GM12865 (cell line): ENCODE results near the gene IGFL1.
A peak's percentile ranks its signal among the peaks of the same experiment; 100 is the strongest.
"Not testable (repeated sequence)": the region's sequence is repeated elsewhere in the genome, so short reads cannot be mapped to it uniquely, and the experiment has no call there.

ENCODE experiments used
- DNase-seq: peaks from one replicate; pipeline ENCODE4 v3.0.0; 2010; ENCODE audit warnings: low read depth
- H3K4me3 ChIP-seq: 2 replicates; pipeline ENCODE4 v1.5.1; 2011; ENCODE audit warnings: mild to moderate bottlenecking, low read depth, low read length, control low read depth
- TF ChIP-seq, protein P1 (sequence below): IDR thresholded peaks from 2 replicates; pipeline ENCODE4 v1.5.1; 2011; ENCODE audit warnings: low read length, control low read depth, low read depth, inconsistent platforms; ENCODE audit not compliant: insufficient read depth; ENCODE audit errors: missing control alignments

IGFL1 gene

DNA sequence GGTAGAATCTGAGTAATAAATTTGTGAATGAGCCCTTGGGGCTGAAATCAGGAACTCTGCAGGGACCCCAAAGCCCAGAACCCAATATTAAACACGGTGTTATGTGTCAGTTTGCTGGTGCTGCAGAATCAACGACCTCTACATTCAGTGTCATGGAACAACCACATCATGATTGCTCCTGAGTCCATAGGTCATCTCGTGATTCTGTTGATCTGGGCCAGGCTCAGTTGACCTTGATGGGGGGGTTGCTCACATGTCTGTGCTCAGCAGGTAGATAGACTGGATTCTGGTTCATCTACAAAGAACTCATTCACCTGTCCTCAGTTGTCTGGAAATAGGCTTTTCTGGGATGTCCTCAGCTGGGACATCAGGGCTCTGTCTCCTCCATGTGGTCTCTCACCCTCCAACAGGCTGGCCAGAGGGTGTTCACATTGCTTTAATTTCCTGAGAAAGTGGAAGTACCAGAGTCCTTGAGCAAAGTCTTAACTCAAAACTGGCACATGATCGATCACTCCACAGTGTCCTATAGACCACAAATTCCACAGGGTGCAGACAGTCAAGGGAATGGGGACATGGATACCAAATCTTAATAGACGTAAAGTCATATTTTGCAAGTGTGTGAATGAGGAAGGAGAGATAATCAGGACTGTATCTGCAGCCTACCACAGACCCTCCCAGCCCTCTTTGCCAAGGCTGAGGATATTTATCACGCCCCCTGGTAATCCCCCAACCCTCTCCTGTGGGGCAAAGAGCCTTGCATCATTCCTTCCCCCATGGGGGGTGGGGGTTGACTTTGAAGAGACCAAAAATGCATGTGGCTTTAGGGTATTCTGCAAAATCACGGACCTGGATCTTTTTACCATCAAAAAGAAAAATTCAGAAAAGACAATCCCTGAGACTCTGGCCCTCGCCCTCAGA, 39.3 kb upstream of the IGFL1 start:
- H3K4me3 ChIP-seq = no peak overlapping the region
- no peak for DNase-seq
- TF ChIP-seq, protein P1, sequence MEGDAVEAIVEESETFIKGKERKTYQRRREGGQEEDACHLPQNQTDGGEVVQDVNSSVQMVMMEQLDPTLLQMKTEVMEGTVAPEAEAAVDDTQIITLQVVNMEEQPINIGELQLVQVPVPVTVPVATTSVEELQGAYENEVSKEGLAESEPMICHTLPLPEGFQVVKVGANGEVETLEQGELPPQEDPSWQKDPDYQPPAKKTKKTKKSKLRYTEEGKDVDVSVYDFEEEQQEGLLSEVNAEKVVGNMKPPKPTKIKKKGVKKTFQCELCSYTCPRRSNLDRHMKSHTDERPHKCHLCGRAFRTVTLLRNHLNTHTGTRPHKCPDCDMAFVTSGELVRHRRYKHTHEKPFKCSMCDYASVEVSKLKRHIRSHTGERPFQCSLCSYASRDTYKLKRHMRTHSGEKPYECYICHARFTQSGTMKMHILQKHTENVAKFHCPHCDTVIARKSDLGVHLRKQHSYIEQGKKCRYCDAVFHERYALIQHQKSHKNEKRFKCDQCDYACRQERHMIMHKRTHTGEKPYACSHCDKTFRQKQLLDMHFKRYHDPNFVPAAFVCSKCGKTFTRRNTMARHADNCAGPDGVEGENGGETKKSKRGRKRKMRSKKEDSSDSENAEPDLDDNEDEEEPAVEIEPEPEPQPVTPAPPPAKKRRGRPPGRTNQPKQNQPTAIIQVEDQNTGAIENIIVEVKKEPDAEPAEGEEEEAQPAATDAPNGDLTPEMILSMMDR = no peak

DNA sequence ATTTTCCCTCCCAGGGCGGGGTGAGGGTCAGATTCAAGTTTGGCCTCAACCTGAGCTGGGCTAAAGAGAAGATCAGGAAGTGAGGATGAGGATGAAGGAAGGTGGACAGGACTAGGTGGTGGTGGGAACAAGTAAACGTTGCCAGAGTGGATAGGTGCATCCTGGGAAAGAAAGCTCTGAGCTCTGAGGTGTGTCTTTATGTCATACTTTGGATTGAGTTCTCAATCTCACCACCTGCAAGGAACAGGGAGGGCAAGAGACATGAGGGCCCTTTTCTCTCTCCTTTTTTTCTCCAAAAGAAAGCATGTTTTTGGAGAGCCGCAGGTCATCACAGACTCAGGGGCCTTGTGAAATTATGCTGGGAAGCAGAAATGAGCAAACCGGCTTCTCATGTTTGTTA, 38.2 kb upstream of the IGFL1 start:
- TF ChIP-seq, protein P1 = no peak
- H3K4me3 ChIP-seq = no peak overlapping the region
- DNase-seq = no peak

DNA sequence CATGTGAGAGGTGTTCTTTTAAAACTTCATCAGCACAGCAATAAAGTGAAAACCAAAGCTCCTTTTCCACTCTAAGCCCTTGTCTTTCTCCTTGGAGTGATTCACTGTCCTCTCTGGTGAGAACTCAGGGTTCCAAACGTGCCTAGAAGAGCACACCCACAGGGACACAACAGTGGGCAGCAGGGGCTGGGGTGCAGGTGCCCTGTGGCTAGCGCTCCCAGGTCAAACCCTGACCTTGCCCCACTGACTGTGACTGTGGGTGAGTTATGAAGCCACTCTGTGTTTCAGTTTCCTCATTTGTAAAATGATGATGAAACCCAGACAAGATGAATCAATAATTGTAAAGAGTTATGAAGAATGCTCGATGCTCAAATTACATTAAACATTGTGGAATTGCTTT, 37.6 kb upstream of the IGFL1 start:
- DNase-seq = no peak
- no peak overlapping the region for H3K4me3 ChIP-seq
- TF ChIP-seq, protein P1 = no peak

DNA sequence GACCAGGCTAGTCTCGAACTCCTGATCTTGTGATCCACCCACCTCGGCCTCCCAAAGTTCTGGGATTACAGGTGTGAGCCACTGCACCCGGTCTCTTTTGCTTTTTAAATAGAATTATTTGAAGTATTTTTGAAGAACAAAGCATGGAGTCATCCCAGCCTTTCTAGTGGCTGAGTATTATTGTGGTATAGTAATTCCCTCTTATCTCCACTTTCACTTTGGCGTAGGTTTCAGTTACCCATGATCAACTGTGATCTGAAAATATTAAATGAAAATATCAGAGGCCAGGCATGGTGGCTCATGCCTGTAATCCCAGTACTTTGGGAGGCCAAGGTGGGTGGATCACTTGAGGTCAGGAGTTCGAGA, 36.9 kb upstream of the IGFL1 start:
- H3K4me3 ChIP-seq, DNase-seq: not testable (repeated sequence)

DNA sequence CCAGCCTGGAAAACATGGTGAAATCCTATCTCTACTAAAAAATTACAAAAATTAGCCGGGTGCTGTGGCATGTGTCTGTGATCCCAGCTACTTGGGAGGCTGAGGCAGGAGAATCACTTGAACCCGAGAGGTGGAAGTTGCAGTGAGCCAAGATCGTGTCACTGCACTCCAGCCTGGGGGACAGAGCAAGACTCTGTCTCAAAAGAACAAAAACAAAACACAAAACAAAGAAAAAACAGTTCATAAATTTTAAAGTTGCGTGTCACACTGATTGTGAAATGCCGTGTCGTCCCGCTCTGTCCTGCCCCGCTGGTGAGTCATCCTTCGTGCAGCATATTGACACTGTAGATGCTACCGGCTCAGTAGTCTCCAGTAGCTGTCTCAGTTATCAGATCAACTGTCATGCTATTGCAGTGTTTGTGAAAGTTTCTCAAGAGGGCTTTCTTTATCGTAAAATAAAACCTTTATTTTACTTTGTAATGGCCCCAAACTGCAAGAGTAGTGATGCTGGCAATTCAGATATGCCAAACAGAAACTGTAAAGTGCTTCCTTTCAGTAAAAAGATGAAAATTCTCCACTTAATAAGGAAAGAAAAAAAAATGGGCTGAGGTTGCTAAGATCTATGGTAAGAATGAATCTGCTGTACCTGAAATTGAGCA, 36.4 kb upstream of the IGFL1 start:
- DNase-seq = peak; percentile 7
- no peak overlapping the region for H3K4me3 ChIP-seq
- TF ChIP-seq, protein P1 = no peak

DNA sequence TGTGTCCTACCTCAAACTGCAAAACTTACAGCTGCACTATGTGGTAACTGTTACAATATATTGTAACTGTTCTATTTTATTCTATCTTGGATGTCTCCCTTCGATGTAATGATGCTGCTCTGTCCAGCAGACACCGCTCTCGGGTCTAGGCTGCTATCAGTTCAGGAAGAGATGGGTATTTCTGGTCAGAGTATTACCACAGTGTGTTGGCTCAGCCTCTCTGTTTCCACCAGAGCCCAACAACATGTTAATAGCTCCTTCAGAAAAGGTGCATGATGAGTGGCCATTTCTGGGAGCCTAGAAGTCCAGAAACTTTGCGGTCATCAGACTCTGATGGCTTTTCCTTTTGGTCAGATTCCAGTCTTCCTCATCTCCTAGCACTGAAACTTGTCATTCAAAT, 35.9 kb upstream of the IGFL1 start:
- no peak for DNase-seq
- TF ChIP-seq, protein P1 = no peak
- no peak overlapping the region for H3K4me3 ChIP-seq

DNA sequence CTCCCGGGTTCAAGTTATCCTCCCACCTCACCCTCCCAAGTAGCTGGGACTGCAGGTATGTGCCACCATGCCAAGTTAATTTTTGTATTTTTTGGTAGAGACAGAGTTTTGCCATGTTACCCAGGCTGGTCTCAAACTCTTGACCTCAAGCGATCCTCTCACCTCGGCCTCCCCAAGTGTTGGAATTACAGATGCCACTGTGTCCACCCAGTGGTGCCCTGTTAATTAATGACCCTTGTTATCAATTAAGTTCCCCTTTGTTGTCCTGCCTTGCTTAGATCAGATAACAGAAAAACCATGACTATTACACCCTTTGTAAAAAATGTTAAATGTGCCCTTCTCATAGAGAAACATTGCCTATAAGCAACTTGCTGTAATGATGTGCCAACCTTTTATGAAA, 34.4 kb upstream of the IGFL1 start:
- H3K4me3 ChIP-seq = no peak overlapping the region
- no peak for DNase-seq

DNA sequence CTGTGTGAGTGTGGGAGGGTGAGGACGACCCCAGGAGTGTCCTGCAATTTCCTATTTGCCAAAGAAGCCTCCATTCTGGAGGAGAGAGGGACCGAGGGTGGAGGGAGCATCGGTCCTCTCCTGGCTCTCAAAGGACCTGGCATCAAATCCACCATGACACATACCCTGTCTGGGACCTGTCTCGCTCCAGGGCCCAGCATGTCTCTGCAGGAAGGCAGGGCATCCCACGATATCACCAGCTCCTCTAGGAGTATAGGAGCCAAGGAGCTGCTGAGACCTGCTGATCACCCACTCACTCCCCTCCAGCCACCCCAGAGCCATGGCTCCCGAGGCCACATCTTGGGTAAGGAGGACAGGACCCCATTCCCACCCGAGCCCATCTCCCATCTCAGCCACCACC, 33.6 kb upstream of the IGFL1 start:
- not testable (repeated sequence) for H3K4me3 ChIP-seq, DNase-seq

More for the DNA sequence above, 34.4 kb upstream of the IGFL1 start:
- TF ChIP-seq, protein P1 = no peak
